Astrocyte (in vitro differentiated cells and primary cell): ENCODE measurements around the gene P4HB. TPM values are rescaled to one million over a fixed set of nuclear protein-coding genes. Genes with fewer than 3 reads are reported as not detected.

ENCODE experiments used
- DNase-seq: peaks from one replicate; pipeline ENCODE4 v3.0.0-alpha.2; 2010; ENCODE audit warnings: low read depth
- FAIRE-seq: peaks from 2 replicates; lab custom pipeline; 2011; peaks lifted over from hg19 to GRCh38; lab: Jason Lieb, UNC
- H2AFZ ChIP-seq: 2 replicates; pipeline ENCODE4 v1.6.0; 2012; ENCODE audit warnings: low read depth, low read length, inconsistent platforms
- H3K27ac ChIP-seq: 2 replicates; pipeline ENCODE4 v1.5.1; 2011; ENCODE audit warnings: low read depth, low read length, inconsistent platforms
- H3K27me3 ChIP-seq: 2 replicates; pipeline ENCODE4 v1.6.0; 2011; ENCODE audit warnings: low read length, inconsistent platforms; ENCODE audit not compliant: insufficient read depth
- H3K36me3 ChIP-seq: 2 replicates; pipeline ENCODE4 v1.5.1; 2011; ENCODE audit warnings: low read length, inconsistent platforms; ENCODE audit not compliant: insufficient read depth
- H3K4me1 ChIP-seq: 2 replicates; pipeline ENCODE4 v1.5.1; 2011; ENCODE audit warnings: low read length, inconsistent platforms; ENCODE audit not compliant: insufficient read depth
- H3K4me2 ChIP-seq: 2 replicates; pipeline ENCODE4 v1.6.0; 2012; ENCODE audit warnings: low read length, inconsistent platforms
- H3K4me3 ChIP-seq: 2 replicates; pipeline ENCODE4 v1.5.1; 2011; ENCODE audit warnings: low read depth, mild to moderate bottlenecking, low read length, inconsistent platforms; ENCODE audit not compliant: insufficient read depth
- H3K79me2 ChIP-seq: 2 replicates; pipeline ENCODE4 v1.6.0; 2012; ENCODE audit warnings: mild to moderate bottlenecking, low read length, inconsistent platforms; ENCODE audit not compliant: insufficient read depth
- H3K9ac ChIP-seq: 2 replicates; pipeline ENCODE4 v1.6.0; 2012; ENCODE audit warnings: mild to moderate bottlenecking, low read length, inconsistent platforms
- H3K9me3 ChIP-seq: 2 replicates; pipeline ENCODE4 v1.5.1; 2012; ENCODE audit warnings: low read depth, mild to moderate bottlenecking, low read length, inconsistent platforms; ENCODE audit not compliant: insufficient read depth
- H4K20me1 ChIP-seq: 2 replicates; pipeline ENCODE4 v1.6.0; 2012; ENCODE audit warnings: low read length, inconsistent platforms; ENCODE audit not compliant: insufficient read depth
- H3K27ac Mint-ChIP-seq: one replicate; pipeline ENCODE4 v1.8.0; 2021; ENCODE audit warnings: mild to moderate bottlenecking, mixed read lengths; ENCODE audit not compliant: unreplicated experiment
- H3K27me3 Mint-ChIP-seq: one replicate; pipeline ENCODE4 v1.8.0; 2021; ENCODE audit warnings: low read depth, mixed read lengths; ENCODE audit not compliant: unreplicated experiment
- H3K36me3 Mint-ChIP-seq: one replicate; pipeline ENCODE4 v1.8.0; 2021; ENCODE audit warnings: low read depth, mixed read lengths; ENCODE audit not compliant: unreplicated experiment
- H3K4me1 Mint-ChIP-seq: one replicate; pipeline ENCODE4 v1.8.0; 2021; ENCODE audit warnings: low read depth, mixed read lengths; ENCODE audit not compliant: unreplicated experiment
- H3K4me3 Mint-ChIP-seq: one replicate; pipeline ENCODE4 v1.8.0; 2021; ENCODE audit warnings: mild to moderate bottlenecking, moderate library complexity, mixed read lengths; ENCODE audit not compliant: unreplicated experiment
- H3K9me3 Mint-ChIP-seq: one replicate; pipeline ENCODE4 v1.8.0; 2021; ENCODE audit warnings: mild to moderate bottlenecking, mixed read lengths; ENCODE audit not compliant: unreplicated experiment
- EZH2 ChIP-seq: IDR thresholded peaks from 2 replicates; pipeline ENCODE4 v1.6.1; 2012; ENCODE audit warnings: mild to moderate bottlenecking, low read length, inconsistent platforms; ENCODE audit not compliant: insufficient read depth
- total RNA-seq: library from RNA; stranded (reverse); gene quantifications from 2 replicates; pipeline ENCODE4 v1.2.1, GENCODE V29; 2021
- TF ChIP-seq, protein P1 (sequence below): IDR thresholded peaks from 2 replicates; pipeline ENCODE4 v1.5.1; 2011; ENCODE audit warnings: low read depth, mild to moderate bottlenecking, inconsistent platforms, low read length, moderate library complexity; ENCODE audit not compliant: insufficient read depth

The P4HB gene
- total RNA-seq, 1 donor from 2014 or later, result 1,268 TPM

DNA sequence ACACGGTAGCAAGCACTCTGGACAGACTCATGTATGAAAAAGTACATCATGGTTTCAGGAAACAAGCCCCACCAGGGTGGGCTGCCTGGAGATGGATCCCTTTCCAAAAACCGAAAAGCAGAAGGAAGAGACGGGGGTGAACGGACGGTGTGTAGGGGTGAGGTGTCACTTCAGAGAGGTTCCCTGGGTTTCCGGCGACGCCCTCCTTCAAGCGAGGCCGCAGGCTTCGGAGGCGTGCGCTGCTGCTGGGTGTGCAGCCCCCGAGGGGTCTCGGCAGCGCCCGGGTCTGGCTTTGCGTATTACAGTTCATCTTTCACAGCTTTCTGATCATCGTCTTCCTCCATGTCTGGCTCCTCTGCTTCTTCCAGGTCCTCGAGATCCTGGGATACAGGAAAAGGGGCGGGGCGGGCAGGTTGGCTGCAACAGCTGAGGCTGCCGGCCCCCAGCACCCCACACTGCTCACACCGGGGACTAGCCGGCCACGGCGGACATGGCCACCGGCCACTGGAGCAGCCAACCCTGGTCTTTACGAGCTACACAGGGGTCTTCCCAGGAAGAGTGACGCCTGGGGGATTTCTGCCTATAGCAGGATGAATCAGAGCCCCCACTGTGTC is 16.5 kb downstream of the P4HB start:
- no peak for FAIRE-seq
- H3K36me3 ChIP-seq, result peaks cover 38% of the 10 kb centered on the region
- no peak for DNase-seq

DNA sequence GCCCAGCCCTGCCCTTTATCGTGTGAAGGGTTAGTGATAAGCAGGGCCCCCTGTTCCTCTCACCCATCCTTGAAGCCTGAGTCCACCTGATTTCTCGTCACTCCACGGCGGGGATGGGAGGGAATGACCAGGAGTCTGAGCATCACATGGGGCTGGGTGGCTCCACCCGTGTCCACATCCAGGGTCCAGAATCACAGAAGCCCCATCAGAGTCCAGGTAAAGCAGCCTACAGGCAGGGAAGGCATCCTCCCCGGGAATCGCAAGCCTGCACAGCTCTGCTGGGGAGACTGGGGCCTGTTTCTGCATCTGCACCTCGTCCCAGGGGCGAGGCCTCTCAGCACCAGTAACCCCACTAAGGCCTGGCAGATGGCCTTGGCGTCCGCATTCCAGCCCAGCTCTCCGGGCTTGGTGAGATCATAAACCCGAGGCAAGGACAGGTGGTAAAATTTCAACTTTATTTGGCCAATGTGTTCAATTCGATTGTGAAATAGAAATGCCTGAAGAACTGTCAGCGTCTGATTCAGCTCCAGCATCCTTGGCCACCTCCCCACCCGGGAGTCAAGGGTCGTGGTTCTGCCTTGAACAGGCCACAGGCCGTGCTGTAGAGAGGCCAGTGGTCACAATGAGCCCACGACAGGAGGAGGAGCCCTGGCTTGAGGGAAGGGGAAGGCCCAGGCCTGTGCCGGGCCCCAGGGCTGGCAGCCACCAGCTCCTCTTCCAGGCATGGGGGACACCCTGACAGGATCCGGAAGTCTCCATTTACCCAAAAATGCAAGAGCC is 17.4 kb downstream of the P4HB start:
- Mint-ChIP-seq H3K9me3 (no peaks in the 10 kb centered on the region), H3K4me3 (no peak overlapping the region), H3K36me3 (peaks cover 11% of the 10 kb centered on the region), H3K27ac (no peak overlapping the region), H3K4me1 (no peaks in the 10 kb centered on the region), H3K27me3 (no peaks in the 10 kb centered on the region)
- TF ChIP-seq, protein P1, sequence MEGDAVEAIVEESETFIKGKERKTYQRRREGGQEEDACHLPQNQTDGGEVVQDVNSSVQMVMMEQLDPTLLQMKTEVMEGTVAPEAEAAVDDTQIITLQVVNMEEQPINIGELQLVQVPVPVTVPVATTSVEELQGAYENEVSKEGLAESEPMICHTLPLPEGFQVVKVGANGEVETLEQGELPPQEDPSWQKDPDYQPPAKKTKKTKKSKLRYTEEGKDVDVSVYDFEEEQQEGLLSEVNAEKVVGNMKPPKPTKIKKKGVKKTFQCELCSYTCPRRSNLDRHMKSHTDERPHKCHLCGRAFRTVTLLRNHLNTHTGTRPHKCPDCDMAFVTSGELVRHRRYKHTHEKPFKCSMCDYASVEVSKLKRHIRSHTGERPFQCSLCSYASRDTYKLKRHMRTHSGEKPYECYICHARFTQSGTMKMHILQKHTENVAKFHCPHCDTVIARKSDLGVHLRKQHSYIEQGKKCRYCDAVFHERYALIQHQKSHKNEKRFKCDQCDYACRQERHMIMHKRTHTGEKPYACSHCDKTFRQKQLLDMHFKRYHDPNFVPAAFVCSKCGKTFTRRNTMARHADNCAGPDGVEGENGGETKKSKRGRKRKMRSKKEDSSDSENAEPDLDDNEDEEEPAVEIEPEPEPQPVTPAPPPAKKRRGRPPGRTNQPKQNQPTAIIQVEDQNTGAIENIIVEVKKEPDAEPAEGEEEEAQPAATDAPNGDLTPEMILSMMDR, result no peak
- TF ChIP-seq EZH2, result no peak
- Histone ChIP-seq H3K9me3 (no peaks in the 10 kb centered on the region), H2AFZ (no peak overlapping the region), H3K27ac (no peak overlapping the region), H3K4me2 (no peak overlapping the region), H3K36me3 (peaks cover 35% of the 10 kb centered on the region), H3K4me1 (no peaks in the 10 kb centered on the region), H3K27me3 (no peaks in the 10 kb centered on the region), H3K4me3 (no peak overlapping the region), H3K9ac (no peak overlapping the region), H4K20me1 (peaks cover 63% of the 10 kb centered on the region), H3K79me2 (peaks cover 5% of the 10 kb centered on the region)
- FAIRE-seq, result no peak
- DNase-seq, result no peak

More for the DNA sequence above, 16.5 kb downstream of the P4HB start:
- H3K4me1 ChIP-seq, result no peaks in the 10 kb centered on the region
- H4K20me1 ChIP-seq, result peaks cover 66% of the 10 kb centered on the region
- H3K36me3 Mint-ChIP-seq, result peaks cover 13% of the 10 kb centered on the region
- H3K9ac ChIP-seq, result no peak overlapping the region
- no peak overlapping the region for H3K4me3 ChIP-seq
- TF ChIP-seq EZH2, result no peak
- TF ChIP-seq, protein P1, result no peak
- H2AFZ ChIP-seq, result no peak overlapping the region
- no peaks in the 10 kb centered on the region for H3K27me3 ChIP-seq
- no peak overlapping the region for H3K4me3 Mint-ChIP-seq
- no peaks in the 10 kb centered on the region for H3K4me1 Mint-ChIP-seq
- H3K27me3 Mint-ChIP-seq, result no peaks in the 10 kb centered on the region
- no peak overlapping the region for H3K27ac Mint-ChIP-seq
- no peak overlapping the region for H3K4me2 ChIP-seq
- no peak overlapping the region for H3K27ac ChIP-seq
- H3K79me2 ChIP-seq, result peaks cover 8% of the 10 kb centered on the region
- no peaks in the 10 kb centered on the region for H3K9me3 ChIP-seq
- H3K9me3 Mint-ChIP-seq, result no peaks in the 10 kb centered on the region

DNA sequence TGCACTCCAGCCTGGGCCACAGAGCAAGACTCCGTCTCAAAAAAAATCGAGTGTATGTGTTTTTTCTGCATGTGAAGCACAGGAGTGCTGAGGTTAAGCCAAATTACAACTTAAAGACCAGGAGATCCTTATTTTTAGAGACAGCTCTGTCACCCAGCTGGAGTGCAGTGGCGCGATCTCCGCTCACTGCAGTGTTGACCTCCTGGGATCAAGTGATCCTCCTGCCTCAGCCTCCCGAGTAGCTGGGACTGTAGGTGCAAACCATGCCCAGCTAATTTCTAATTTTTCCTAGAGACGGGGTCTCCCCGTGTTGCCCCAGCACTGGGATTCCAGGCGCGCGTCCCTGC is 18.0 kb downstream of the P4HB start:
- no peaks in the 10 kb centered on the region for H3K27me3 ChIP-seq
- TF ChIP-seq, protein P1, result no peak
- TF ChIP-seq EZH2, result no peak
- peaks cover 4% of the 10 kb centered on the region for H3K79me2 ChIP-seq
- Mint-ChIP-seq H3K36me3 (peaks cover 13% of the 10 kb centered on the region), H3K4me1 (no peaks in the 10 kb centered on the region), H3K9me3 (no peaks in the 10 kb centered on the region), H3K4me3 (no peak overlapping the region), H3K27ac (no peak overlapping the region), H3K27me3 (no peaks in the 10 kb centered on the region)
- no peaks in the 10 kb centered on the region for H3K4me1 ChIP-seq
- DNase-seq, result no peak
- FAIRE-seq, result no peak
- peaks cover 34% of the 10 kb centered on the region for H3K36me3 ChIP-seq
- no peak overlapping the region for H3K4me2 ChIP-seq
- no peak overlapping the region for H2AFZ ChIP-seq
- H4K20me1 ChIP-seq, result peaks cover 61% of the 10 kb centered on the region
- no peak overlapping the region for H3K9ac ChIP-seq
- no peak overlapping the region for H3K27ac ChIP-seq
- H3K9me3 ChIP-seq, result no peaks in the 10 kb centered on the region
- no peak overlapping the region for H3K4me3 ChIP-seq
